ENCODE data around the gene YPEL4. TPM values are rescaled to one million over a fixed set of nuclear protein-coding genes. Genes with fewer than 3 reads are reported as not detected.
A peak's percentile ranks its signal among the peaks of the same experiment; 100 is the strongest.

YPEL4 gene
- total RNA-seq, 1 donor from 2014 or later, result 3.1 TPM

GRCh38 chr11:57639321-57640067, 10.2 kb downstream of the YPEL4 start:
- Histone ChIP-seq H3K4me1 (peaks cover 34% of the 10 kb centered on the region), H3K27ac (peak overlapping the region; percentile 41), H3K4me3 (peak overlapping the region; percentile 73), H3K27me3 (ENCODE audit: low read depth) (no peaks in the 10 kb centered on the region), H3K9me3 (no peaks in the 10 kb centered on the region), H3K36me3 (no peaks in the 10 kb centered on the region)
- no peak for TF ChIP-seq CTCF (IDR thresholded peaks at IDR 0.05)
- ATAC-seq (no peak), DNase-seq (no peak)
- intact Hi-C loops (cut with DNase I), result loop anchor here (5.0 kb wide), 1 partner anchor 72 kb away; the partner anchor contains the start of gene UBE2L6

- DNase-seq (no peak), ATAC-seq (peak; percentile 11 to 35)
- intact Hi-C loops (cut with DNase I), result no loop called here
These were observed 10.8 kb downstream of the YPEL4 start for GRCh38 chr11:57638811-57639320.

GRCh38 chr11:57638005-57638781, 11.5 kb downstream of the YPEL4 start:
- ATAC-seq, result peak; percentile 90 to 96
- no peaks in the 10 kb centered on the region for H3K9me3 ChIP-seq
- no peaks in the 10 kb centered on the region for H3K36me3 ChIP-seq
- peaks cover 29% of the 10 kb centered on the region for H3K4me1 ChIP-seq
- intact Hi-C loops (cut with DNase I), result no loop called here
- peak overlapping the region; percentile 84 for H3K27ac ChIP-seq
- no peaks in the 10 kb centered on the region for H3K27me3 ChIP-seq (ENCODE audit: low read depth)
- no peak for TF ChIP-seq CTCF (IDR thresholded peaks at IDR 0.05)
- H3K4me3 ChIP-seq, result peak overlapping the region; percentile 73
- peak; percentile 72 for DNase-seq

More at GRCh38 chr11:57638811-57639320, 10.8 kb downstream of the YPEL4 start:
- TF ChIP-seq CTCF (IDR thresholded peaks at IDR 0.05), result no peak
- Histone ChIP-seq H3K4me1 (peaks cover 29% of the 10 kb centered on the region), H3K9me3 (no peaks in the 10 kb centered on the region), H3K4me3 (peak overlapping the region; percentile 73), H3K27ac (peak overlapping the region; percentile 84), H3K36me3 (no peaks in the 10 kb centered on the region), H3K27me3 (ENCODE audit: low read depth) (no peaks in the 10 kb centered on the region)

GRCh38 chr11:57637626-57638004, 12.1 kb downstream of the YPEL4 start:
- ATAC-seq, result peak; percentile 33 to 40
- intact Hi-C loops (cut with DNase I), result no loop called here

More at GRCh38 chr11:57637626-57638004, 12.1 kb downstream of the YPEL4 start:
- Histone ChIP-seq H3K36me3 (no peaks in the 10 kb centered on the region), H3K27ac (peak overlapping the region; percentile 84), H3K27me3 (ENCODE audit: low read depth) (no peaks in the 10 kb centered on the region), H3K4me1 (peaks cover 29% of the 10 kb centered on the region), H3K4me3 (peak overlapping the region; percentile 73), H3K9me3 (no peaks in the 10 kb centered on the region)
- no peak for TF ChIP-seq CTCF (IDR thresholded peaks at IDR 0.05)
- DNase-seq, result no peak
